PC-9 (cell line): ENCODE results near the gene NAE1. TPM values are rescaled to one million over a fixed set of nuclear protein-coding genes. Genes with fewer than 3 reads are reported as not detected.

ENCODE experiments used
- Bru-seq: library from RNA; stranded (reverse); fragments of 400-500 nt; gene quantifications from one replicate; lab custom pipeline; 2021; lab: Mats Ljungman, UMichigan
- BruChase-seq, 2 experiments: library from RNA; stranded (reverse); fragments of 400-500 nt; gene quantifications; one replicate each; lab custom pipeline; 2021; lab: Mats Ljungman, UMichigan
- BruUV-seq: library from RNA; stranded (reverse); fragments of 400-500 nt; replicated peaks from 2 replicates; lab custom pipeline; 2021; lab: Mats Ljungman, UMichigan
- CTCF ChIA-PET: fragments of 300-600 bp; sonication (Branson Sonifier 250); formaldehyde crosslinking; loops from one replicate; lab custom pipeline; 2022; ENCODE audit warnings: antibody characterized with exemption; lab: Charles Lee
- POLR2A ChIA-PET: fragments of 300-600 bp; sonication (Branson Sonifier 250); formaldehyde crosslinking; loops from one replicate; lab custom pipeline; 2022; ENCODE audit warnings: antibody characterized with exemption; ENCODE audit not compliant: unreplicated experiment; lab: Charles Lee
- DNase-seq, 2 experiments: peaks; one replicate each; pipeline versions ENCODE4 v3.0.0 to v3.0.0-alpha.2; 2015 to 2022; ENCODE audit warnings: mixed read lengths in 1 of 2
- H2AFZ ChIP-seq: fragments of 200-600 bp; sonication (generic); 2 replicates; pipeline ENCODE4 v1.8.1; 2017; ENCODE audit warnings: antibody characterized with exemption
- H3F3A ChIP-seq: fragments of 200-600 bp; sonication (generic); 2 replicates; pipeline ENCODE4 v1.8.1; 2017; ENCODE audit warnings: antibody characterized with exemption, mild to moderate bottlenecking, low read depth; ENCODE audit not compliant: insufficient read depth
- H3K27ac ChIP-seq: fragments of 200-600 bp; sonication (generic); 2 replicates; pipeline ENCODE4 v1.6.1; 2016; ENCODE audit warnings: mixed run types
- H3K27me3 ChIP-seq: fragments of 200-600 bp; sonication (generic); 2 replicates; pipeline ENCODE4 v1.6.1; 2016; ENCODE audit warnings: low read depth, mixed run types; ENCODE audit not compliant: insufficient read depth
- H3K36me3 ChIP-seq: fragments of 200-600 bp; sonication (generic); 2 replicates; pipeline ENCODE4 v1.6.1; 2016; ENCODE audit warnings: low read depth, mixed run types
- H3K4me1 ChIP-seq: fragments of 200-600 bp; sonication (generic); replicated peaks from 2 replicates; pipeline ENCODE4 v1.6.1; 2016; ENCODE audit warnings: mixed run types; ENCODE audit not compliant: insufficient read depth
- H3K4me2 ChIP-seq: fragments of 200-600 bp; sonication (generic); 2 replicates; pipeline ENCODE4 v1.6.1; 2017; ENCODE audit warnings: mixed run types
- H3K4me3 ChIP-seq: fragments of 200-600 bp; sonication (generic); 2 replicates; pipeline ENCODE4 v1.6.1; 2016; ENCODE audit warnings: mixed run types
- H3K79me2 ChIP-seq: fragments of 200-600 bp; sonication (generic); 2 replicates; pipeline ENCODE4 v1.6.1; 2017; ENCODE audit warnings: low read depth, mixed run types
- H3K9me2 ChIP-seq: fragments of 200-600 bp; sonication (generic); 2 replicates; pipeline ENCODE4 v1.8.1; 2017; ENCODE audit warnings: mild to moderate bottlenecking; ENCODE audit not compliant: insufficient read depth
- H3K9me3 ChIP-seq: fragments of 200-600 bp; sonication (generic); 2 replicates; pipeline ENCODE4 v1.8.1; 2016; ENCODE audit warnings: low read depth; ENCODE audit not compliant: insufficient read depth
- H4K20me1 ChIP-seq: fragments of 200-600 bp; sonication (generic); 2 replicates; pipeline ENCODE4 v1.8.1; 2017; ENCODE audit not compliant: insufficient read depth
- CTCF ChIP-seq: fragments of 200-600 bp; sonication (generic); conservative IDR thresholded peaks from 2 replicates; pipeline ENCODE4 v1.6.1; 2017; ENCODE audit warnings: mixed run types, antibody characterized with exemption, mild to moderate bottlenecking, moderate library complexity
- EZH2 ChIP-seq: fragments of 200-600 bp; sonication (generic); IDR thresholded peaks from 2 replicates; pipeline ENCODE4 v1.8.0; 2017; ENCODE audit warnings: antibody characterized with exemption, low read depth
- intact Hi-C: fragments of 100-400 bp; cut with micrococcal nuclease; formaldehyde crosslinking; loops from one replicate; pipeline ENCODE4 v1.10.0; 2022; ENCODE audit not compliant: unreplicated experiment
- long read RNA-seq: library from polyadenylated mRNA; stranded (forward); transcript quantifications from one replicate; pipeline ENCODE4 v2.0.0, GENCODE V29; 2022
- total RNA-seq: library from RNA; stranded (reverse); gene quantifications from 2 replicates; pipeline ENCODE4 v1.2.3, GENCODE V29; 2021

NAE1 gene
- total RNA-seq (66.8 and 72.7 TPM in 2 replicates), Bru-seq, nascent RNA (percentile 84 among the genes with signal in this experiment), BruChase-seq, experiment 1, labeled RNA remaining after a 2-hour chase (percentile 89 among the genes with signal in this experiment), BruChase-seq, experiment 2, labeled RNA remaining after a 6-hour chase (percentile 80 among the genes with signal in this experiment)
- long read RNA-seq, transcript NAE1-203 (21 exons, 1,909 nt): minor isoform, 11 of 113 reads
- long read RNA-seq, transcript NAE1-201 (20 exons, 1,837 nt): major isoform, 81 of 113 reads
- long read RNA-seq, partial matches to known transcripts: 3 of 113 reads
- long read RNA-seq, other reads (novel, unspliced or antisense): 15 of 113 reads

DNA sequence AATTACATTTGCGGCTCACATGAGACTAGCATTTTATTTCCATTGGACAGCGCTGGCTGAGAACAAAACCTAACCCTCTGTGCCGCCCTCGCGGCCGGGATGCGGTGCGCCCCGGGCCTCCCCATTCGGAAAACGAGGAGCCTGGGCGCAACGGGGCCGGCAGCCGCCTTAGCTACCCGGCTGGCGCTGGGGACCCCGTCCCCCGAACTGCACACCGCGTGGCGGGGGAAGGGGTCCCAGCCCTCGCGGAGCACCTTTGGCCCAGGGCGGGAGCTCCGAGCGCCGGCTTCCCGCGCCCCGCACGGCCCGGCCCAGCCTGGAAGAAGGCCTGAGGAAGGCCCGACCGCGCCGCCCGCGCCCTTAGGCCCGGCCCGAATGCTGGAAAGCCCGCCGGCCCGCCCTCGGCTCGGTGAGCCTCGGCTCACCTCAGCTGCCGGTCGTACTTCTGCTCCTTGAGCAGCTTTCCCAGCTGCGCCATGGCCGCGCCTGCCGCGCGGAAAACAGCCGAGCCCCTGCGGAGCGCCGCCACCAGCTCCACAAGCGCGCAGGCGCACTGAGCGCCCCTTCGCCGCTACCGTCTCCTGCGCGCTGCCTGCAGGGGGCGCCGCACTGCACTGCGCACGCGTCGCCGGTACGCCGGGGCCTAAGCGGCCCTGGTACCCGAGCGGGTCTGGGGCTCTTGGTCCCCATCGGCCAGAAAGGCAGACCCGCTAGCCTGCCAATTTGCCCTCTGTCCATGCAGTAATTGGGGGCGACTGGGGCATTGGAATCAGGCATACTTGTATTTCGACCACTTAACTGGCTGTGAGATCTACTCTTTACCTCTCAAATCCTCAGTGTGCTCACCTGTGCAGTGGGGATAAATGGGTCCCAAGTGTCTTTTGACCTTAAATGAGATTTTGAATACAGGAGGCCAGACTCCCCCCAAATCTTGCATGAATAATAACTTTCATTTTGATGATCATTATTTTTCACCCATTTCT is at the start of gene NAE1:
Gene NAE1 (minus strand): TSS at position 555 of the 983 bp plus-strand sequence. CDS start 77 bp downstream, at position 478.
- H3K4me3 ChIP-seq: peak within 1 kb of the TSS; percentile 95
- peaks cover 16% of the 10 kb centered on the region; the same call in 1 of the 2 replicates for H3K36me3 ChIP-seq
- H3K9me2 ChIP-seq: no peaks in the 10 kb centered on the region
- CTCF ChIA-PET: interaction anchor here (0.6 to 1.1 kb wide), 13 partner anchors 14 to 302 kb away, joined by 3 to 15 read pairs (median 5); partner anchors contain the start of genes CA7, CMTM4 and DYNC1LI2
- no peaks in the 10 kb centered on the region for H3K27me3 ChIP-seq
- H3K4me1 ChIP-seq: peaks cover 36% of the 10 kb centered on the region
- peaks cover 28% of the 10 kb centered on the region for H3F3A ChIP-seq
- H4K20me1 ChIP-seq: peaks cover 4% of the 10 kb centered on the region; the same call in 1 of the 2 replicates
- TSS peak; percentile 12 for BruUV-seq
- H3K27ac ChIP-seq: peak within 1 kb of the TSS; percentile 61; the same call in 1 of the 2 replicates
- POLR2A ChIA-PET: interaction anchor here (0.6 kb wide), 1 partner anchor 17 kb away, joined by 5 read pairs; no protein-coding TSS in a partner anchor
- peak within 1 kb of the TSS; percentile 80 for H3K4me2 ChIP-seq
- peak; percentile 68 to 88 for DNase-seq
- H3K79me2 ChIP-seq: peaks cover 30% of the 10 kb centered on the region
- no peaks in the 10 kb centered on the region for H3K9me3 ChIP-seq
- intact Hi-C loops: loop anchor here (2.0 kb wide), 1 partner anchor 42 kb away; no protein-coding TSS in a partner anchor
- TF ChIP-seq EZH2 (no peak), CTCF (peak; percentile 91)
- peak within 1 kb of the TSS; percentile 89 for H2AFZ ChIP-seq

- H3K4me3 ChIP-seq: no peak overlapping the region
- no peaks in the 10 kb centered on the region for H3K36me3 ChIP-seq
- intact Hi-C loops: no loop called here
- no peak overlapping the region for H3K4me2 ChIP-seq
- no peaks in the 10 kb centered on the region for H4K20me1 ChIP-seq
- H3K27ac ChIP-seq: no peak overlapping the region
- H3K9me2 ChIP-seq: no peaks in the 10 kb centered on the region
- BruUV-seq: no TSS peak
- H3K79me2 ChIP-seq: peaks cover 18% of the 10 kb centered on the region
- CTCF ChIA-PET: no interaction called here
- no peak for DNase-seq
- H3K27me3 ChIP-seq: no peaks in the 10 kb centered on the region
- H3K4me1 ChIP-seq: peaks cover 13% of the 10 kb centered on the region; the same call in 1 of the 2 replicates
- no peak overlapping the region for H2AFZ ChIP-seq
- no peaks in the 10 kb centered on the region for H3K9me3 ChIP-seq
- no peak for TF ChIP-seq EZH2
- no peak for TF ChIP-seq CTCF
- POLR2A ChIA-PET: no interaction called here
- peaks cover 16% of the 10 kb centered on the region; the same call in 1 of the 2 replicates for H3F3A ChIP-seq
These were observed 47.3 kb upstream of the NAE1 start for GRCh38 chr16:66878067-66878466.
